Stimulated activated naive B cell treated with anti-CD40 and anti-IgM and Interleukin-4, amounts not matched to agents 10 μg/mL and 1 μg/mL and 100 μg/mL, for 72 hours (primary cell): Measurements from ENCODE around the gene HNRNPLL.
"Not testable (repeated sequence)": the region's sequence is repeated elsewhere in the genome, so short reads cannot be mapped to it uniquely, and the experiment has no call there.

ENCODE experiments used
- ATAC-seq, 2 donors: fragments of 150-1000 bp; cut with Tn5 transposase; replicated peaks; 2 replicates each; pipeline ENCODE4 v1.10.0; 2021; ENCODE audit warnings: moderate library complexity in 1 of 2
- DNase-seq: peaks from one replicate; pipeline ENCODE4 v3.0.0; 2021
- H3K27ac Mint-ChIP-seq: one replicate; pipeline ENCODE4 v1.8.0; 2022; ENCODE audit warnings: mild to moderate bottlenecking, mixed read lengths
- H3K27me3 Mint-ChIP-seq, 2 donors: one replicate each; pipeline ENCODE4 v1.8.0; 2022; ENCODE audit warnings: mixed read lengths in 2 of 2
- H3K36me3 Mint-ChIP-seq, 2 donors: one replicate each; pipeline ENCODE4 v1.8.0; 2022; ENCODE audit warnings: mixed read lengths in 2 of 2, mild to moderate bottlenecking in 1 of 2
- H3K4me1 Mint-ChIP-seq, 2 donors: one replicate each; pipeline ENCODE4 v1.8.0; 2022; ENCODE audit warnings: mixed read lengths in 2 of 2, mild to moderate bottlenecking in 1 of 2
- H3K4me3 Mint-ChIP-seq, 2 donors: one replicate each; pipeline ENCODE4 v1.8.0; 2022; ENCODE audit warnings: mild to moderate bottlenecking in 2 of 2, mixed read lengths in 2 of 2, moderate library complexity in 1 of 2
- H3K9me3 Mint-ChIP-seq, 2 donors: one replicate each; pipeline ENCODE4 v1.8.0; 2022; ENCODE audit warnings: mixed read lengths in 2 of 2, mild to moderate bottlenecking in 1 of 2

Gene HNRNPLL

GRCh38 chr2:38546585-38546984 lies 56.1 kb downstream of the HNRNPLL start:
- Mint-ChIP-seq H3K27me3 (peaks cover 18 to 44% of the 10 kb centered on the region in 2 donors), H3K36me3 (no peaks in the 10 kb centered on the region), H3K27ac (no peak overlapping the region), H3K4me1 (peaks cover 3 to 9% of the 10 kb centered on the region in 2 donors), H3K4me3 (no peak overlapping the region), H3K9me3 (no peaks in the 10 kb centered on the region)
- no peak for ATAC-seq
- no peak for DNase-seq

- H3K9me3 Mint-ChIP-seq: no peaks in the 10 kb centered on the region
- H3K36me3 Mint-ChIP-seq: no peaks in the 10 kb centered on the region
- peaks cover 3 to 9% of the 10 kb centered on the region in 2 donors for H3K4me1 Mint-ChIP-seq
- no peak for ATAC-seq
- DNase-seq: no peak
- peaks cover 18 to 45% of the 10 kb centered on the region in 2 donors for H3K27me3 Mint-ChIP-seq
- no peak overlapping the region for H3K4me3 Mint-ChIP-seq
- H3K27ac Mint-ChIP-seq: no peak overlapping the region
Measured at GRCh38 chr2:38546064-38546463, 56.7 kb downstream of the HNRNPLL start.

- not testable (repeated sequence) for H3K27ac Mint-ChIP-seq, DNase-seq, H3K9me3 Mint-ChIP-seq
Measured at GRCh38 chr2:38542248-38542631, 60.5 kb downstream of the HNRNPLL start.

GRCh38 chr2:38540580-38541286 lies 62.0 kb downstream of the HNRNPLL start:
- H3K4me1 Mint-ChIP-seq: peaks cover 3 to 9% of the 10 kb centered on the region in 2 donors
- no peak overlapping the region for H3K27ac Mint-ChIP-seq
- H3K9me3 Mint-ChIP-seq: no peaks in the 10 kb centered on the region
- H3K36me3 Mint-ChIP-seq: no peaks in the 10 kb centered on the region
- H3K4me3 Mint-ChIP-seq: no peak overlapping the region
- DNase-seq (no peak), ATAC-seq (no peak)
- peaks cover 21 to 41% of the 10 kb centered on the region in 2 donors for H3K27me3 Mint-ChIP-seq

More at GRCh38 chr2:38542248-38542631, 60.5 kb downstream of the HNRNPLL start:
- H3K4me3 Mint-ChIP-seq, H3K36me3 Mint-ChIP-seq, H3K4me1 Mint-ChIP-seq: not testable (repeated sequence)
- H3K27me3 Mint-ChIP-seq: peaks cover 21 to 41% of the 10 kb centered on the region in 2 donors
- ATAC-seq: peak in 1 of 2 donors; percentile 14

GRCh38 chr2:38539086-38539485 lies 63.6 kb downstream of the HNRNPLL start:
- Mint-ChIP-seq H3K36me3 (no peaks in the 10 kb centered on the region), H3K4me3 (no peak overlapping the region), H3K27me3 (peaks cover 21 to 29% of the 10 kb centered on the region in 2 donors), H3K9me3 (no peaks in the 10 kb centered on the region), H3K27ac (no peak overlapping the region), H3K4me1 (peaks cover 8 to 20% of the 10 kb centered on the region in 2 donors)
- ATAC-seq (no peak), DNase-seq (no peak)

- Mint-ChIP-seq H3K9me3 (no peaks in the 10 kb centered on the region), H3K36me3 (no peaks in the 10 kb centered on the region), H3K4me3 (no peak overlapping the region), H3K4me1 (peaks cover 17 to 31% of the 10 kb centered on the region in 2 donors), H3K27me3 (peaks cover 20 to 26% of the 10 kb centered on the region in 2 donors), H3K27ac (no peak overlapping the region)
- DNase-seq (no peak), ATAC-seq (no peak)
Measured at GRCh38 chr2:38537937-38538525, 64.7 kb downstream of the HNRNPLL start.

GRCh38 chr2:38537296-38537695 lies 65.4 kb downstream of the HNRNPLL start:
- not testable (repeated sequence) for H3K4me3 Mint-ChIP-seq, H3K9me3 Mint-ChIP-seq, ATAC-seq, DNase-seq, H3K27ac Mint-ChIP-seq, H3K36me3 Mint-ChIP-seq
- peaks cover 12 to 26% of the 10 kb centered on the region in 2 donors for H3K27me3 Mint-ChIP-seq
- H3K4me1 Mint-ChIP-seq: peaks cover 22 to 34% of the 10 kb centered on the region in 2 donors

GRCh38 chr2:38535744-38536506 lies 66.8 kb downstream of the HNRNPLL start:
- H3K27me3 Mint-ChIP-seq: peaks cover 7 to 14% of the 10 kb centered on the region in 2 donors
- H3K36me3 Mint-ChIP-seq: no peaks in the 10 kb centered on the region
- H3K4me3 Mint-ChIP-seq: peak overlapping the region; percentile 73 to 81
- no peaks in the 10 kb centered on the region for H3K9me3 Mint-ChIP-seq
- H3K4me1 Mint-ChIP-seq: peaks cover 23 to 34% of the 10 kb centered on the region in 2 donors
- H3K27ac Mint-ChIP-seq: peak overlapping the region; percentile 74
- ATAC-seq (peak; percentile 77), DNase-seq (peak; percentile 71)

- DNase-seq (no peak), ATAC-seq (no peak)
- H3K4me3 Mint-ChIP-seq: peak overlapping the region; percentile 73 to 81
- H3K9me3 Mint-ChIP-seq: no peaks in the 10 kb centered on the region
- peak overlapping the region; percentile 74 for H3K27ac Mint-ChIP-seq
- H3K4me1 Mint-ChIP-seq: peaks cover 23 to 34% of the 10 kb centered on the region in 2 donors
- H3K36me3 Mint-ChIP-seq: no peaks in the 10 kb centered on the region
- peaks cover 7 to 14% of the 10 kb centered on the region in 2 donors for H3K27me3 Mint-ChIP-seq
Measured at GRCh38 chr2:38535404-38535743, 67.4 kb downstream of the HNRNPLL start.

GRCh38 chr2:38534746-38535403 lies 67.9 kb downstream of the HNRNPLL start:
- H3K4me1 Mint-ChIP-seq: peaks cover 23 to 34% of the 10 kb centered on the region in 2 donors
- no peak for DNase-seq
- no peaks in the 10 kb centered on the region for H3K9me3 Mint-ChIP-seq
- peaks cover 7 to 14% of the 10 kb centered on the region in 2 donors for H3K27me3 Mint-ChIP-seq
- H3K36me3 Mint-ChIP-seq: no peaks in the 10 kb centered on the region
- no peak overlapping the region for H3K4me3 Mint-ChIP-seq
- ATAC-seq: no peak
- no peak overlapping the region for H3K27ac Mint-ChIP-seq

- Mint-ChIP-seq H3K4me3 (peak overlapping the region in 1 of 2 donors; percentile 11), H3K27ac (peak overlapping the region; percentile 87), H3K4me1 (peaks cover 23 to 34% of the 10 kb centered on the region in 2 donors), H3K36me3 (no peaks in the 10 kb centered on the region), H3K9me3 (no peaks in the 10 kb centered on the region), H3K27me3 (peaks cover 9% of the 10 kb centered on the region in 2 donors)
- DNase-seq (no peak), ATAC-seq (no peak)
Measured at GRCh38 chr2:38533757-38534545, 68.8 kb downstream of the HNRNPLL start.

GRCh38 chr2:38533180-38533579 lies 69.5 kb downstream of the HNRNPLL start:
- ATAC-seq (peak; percentile 96 to 97), DNase-seq (peak; percentile 80)
- Mint-ChIP-seq H3K4me1 (peaks cover 24 to 38% of the 10 kb centered on the region in 2 donors), H3K4me3 (peak overlapping the region; percentile 1 to 11), H3K27me3 (peaks cover 6% of the 10 kb centered on the region in 2 donors), H3K36me3 (no peaks in the 10 kb centered on the region), H3K9me3 (no peaks in the 10 kb centered on the region), H3K27ac (peak overlapping the region; percentile 87)

- ATAC-seq: no peak
- Mint-ChIP-seq H3K4me1 (peaks cover 25 to 41% of the 10 kb centered on the region in 2 donors), H3K36me3 (no peaks in the 10 kb centered on the region), H3K27me3 (peaks cover 0 to 6% of the 10 kb centered on the region in 2 donors), H3K4me3 (no peak overlapping the region), H3K9me3 (no peaks in the 10 kb centered on the region), H3K27ac (peak overlapping the region; percentile 87)
- no peak for DNase-seq
Measured at GRCh38 chr2:38532366-38532765, 70.4 kb downstream of the HNRNPLL start.
